Stomach (tissue), 4 donors: ENCODE data around the gene ATXN1.

Experiments used
- EP300 ChIP-seq: sonication (generic); formaldehyde crosslinking; IDR thresholded peaks from one replicate; pipeline ENCODE4 v1.6.1; 2017; ENCODE audit warnings: antibody characterized with exemption
- POLR2A ChIP-seq, 4 donors: fragments of 450-650 bp; IDR thresholded peaks; one replicate each; pipeline ENCODE4 v1.6.1; 2016; ENCODE audit warnings: antibody characterized with exemption in 4 of 4, control low read depth in 2 of 4, mild to moderate bottlenecking in 1 of 4, moderate library complexity in 1 of 4
- TF ChIP-seq, protein P1 (sequence below), 7 experiments: fragments of 450-650 bp in 4 of 7; fragments of 200-600 bp in 3 of 7; sonication (generic) in 3 of 7; IDR thresholded peaks; one replicate each; pipeline ENCODE4 v1.5.1; 2016 to 2019; ENCODE audit warnings: antibody characterized with exemption in 7 of 7, control low read depth in 2 of 7, mild to moderate bottlenecking in 1 of 7

DNA sequence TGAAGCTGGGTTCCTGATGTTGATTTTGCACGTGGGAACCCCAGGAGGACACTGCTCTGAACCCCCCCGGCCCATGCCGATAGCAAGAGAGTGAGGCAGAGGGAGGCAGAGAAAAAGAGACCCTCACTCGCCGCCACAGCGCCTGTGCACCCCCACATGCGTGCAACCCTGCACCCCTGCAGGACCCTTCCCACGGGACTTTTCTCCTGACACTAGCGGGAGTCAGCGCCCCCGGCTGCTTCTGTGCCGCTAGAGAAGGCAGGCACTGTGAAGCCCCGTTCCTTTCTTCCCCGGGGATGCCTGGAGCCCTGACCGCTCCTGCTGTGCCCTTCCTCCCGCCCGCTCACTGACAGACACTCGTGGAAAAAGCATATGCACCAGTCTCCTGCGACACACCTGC, 455.5 kb downstream of the ATXN1 start:
- TF ChIP-seq, protein P1, sequence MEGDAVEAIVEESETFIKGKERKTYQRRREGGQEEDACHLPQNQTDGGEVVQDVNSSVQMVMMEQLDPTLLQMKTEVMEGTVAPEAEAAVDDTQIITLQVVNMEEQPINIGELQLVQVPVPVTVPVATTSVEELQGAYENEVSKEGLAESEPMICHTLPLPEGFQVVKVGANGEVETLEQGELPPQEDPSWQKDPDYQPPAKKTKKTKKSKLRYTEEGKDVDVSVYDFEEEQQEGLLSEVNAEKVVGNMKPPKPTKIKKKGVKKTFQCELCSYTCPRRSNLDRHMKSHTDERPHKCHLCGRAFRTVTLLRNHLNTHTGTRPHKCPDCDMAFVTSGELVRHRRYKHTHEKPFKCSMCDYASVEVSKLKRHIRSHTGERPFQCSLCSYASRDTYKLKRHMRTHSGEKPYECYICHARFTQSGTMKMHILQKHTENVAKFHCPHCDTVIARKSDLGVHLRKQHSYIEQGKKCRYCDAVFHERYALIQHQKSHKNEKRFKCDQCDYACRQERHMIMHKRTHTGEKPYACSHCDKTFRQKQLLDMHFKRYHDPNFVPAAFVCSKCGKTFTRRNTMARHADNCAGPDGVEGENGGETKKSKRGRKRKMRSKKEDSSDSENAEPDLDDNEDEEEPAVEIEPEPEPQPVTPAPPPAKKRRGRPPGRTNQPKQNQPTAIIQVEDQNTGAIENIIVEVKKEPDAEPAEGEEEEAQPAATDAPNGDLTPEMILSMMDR (IDR thresholded peaks at IDR 0.05) = no peak
- TF ChIP-seq EP300 = no peak
- TF ChIP-seq POLR2A (IDR thresholded peaks at IDR 0.05) = no peak
